HG02588 (cell line): ENCODE measurements around the gene ZNF503.

ENCODE experiments used
- ATAC-seq: cut with Tn5 transposase; IDR thresholded peaks from one replicate; pipeline ENCODE4 v1.9.1; 2021; ENCODE audit warnings: mild to moderate bottlenecking, moderate library complexity; ENCODE audit not compliant: unreplicated experiment

Gene ZNF503

DNA sequence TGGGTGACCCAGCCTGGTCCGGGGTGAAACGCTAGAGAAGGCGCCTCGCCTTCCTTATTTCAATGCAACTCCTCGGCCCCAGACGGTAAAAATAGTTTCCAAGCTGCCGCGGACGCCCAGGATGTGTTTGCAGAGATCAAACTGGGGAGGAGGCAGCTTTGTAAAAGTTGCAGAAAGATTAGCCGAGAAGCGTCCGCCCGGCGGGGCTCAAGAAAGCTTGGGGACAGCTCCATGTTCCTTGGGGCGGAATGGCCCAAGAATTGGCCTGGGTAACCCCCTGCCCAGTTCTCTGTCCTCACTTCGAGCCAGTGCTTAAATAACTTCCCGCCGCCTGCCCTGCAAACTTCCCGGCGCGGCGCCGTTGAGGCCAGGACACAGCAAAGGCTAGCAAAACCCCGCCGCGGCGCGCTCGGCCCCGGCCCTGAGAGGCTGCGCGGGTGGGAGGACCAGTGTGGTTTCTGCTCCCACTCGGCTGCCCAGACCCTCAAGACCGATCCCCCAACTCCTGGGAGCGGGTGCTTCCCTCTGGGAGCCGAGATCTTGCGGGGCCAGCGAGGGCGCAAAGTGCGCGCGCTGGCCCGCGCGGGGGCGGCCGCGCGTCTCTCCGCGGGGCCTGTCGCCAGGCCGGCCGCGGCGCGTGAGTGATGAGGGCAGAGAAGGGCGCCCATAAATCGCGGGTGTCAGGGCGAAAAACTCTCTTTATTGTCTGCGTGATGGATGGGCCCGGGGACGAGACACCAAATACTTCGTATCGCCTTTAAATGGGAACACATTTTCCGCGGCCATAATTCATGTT, 6.3 kb upstream of the ZNF503 start:
- ATAC-seq: no peak

DNA sequence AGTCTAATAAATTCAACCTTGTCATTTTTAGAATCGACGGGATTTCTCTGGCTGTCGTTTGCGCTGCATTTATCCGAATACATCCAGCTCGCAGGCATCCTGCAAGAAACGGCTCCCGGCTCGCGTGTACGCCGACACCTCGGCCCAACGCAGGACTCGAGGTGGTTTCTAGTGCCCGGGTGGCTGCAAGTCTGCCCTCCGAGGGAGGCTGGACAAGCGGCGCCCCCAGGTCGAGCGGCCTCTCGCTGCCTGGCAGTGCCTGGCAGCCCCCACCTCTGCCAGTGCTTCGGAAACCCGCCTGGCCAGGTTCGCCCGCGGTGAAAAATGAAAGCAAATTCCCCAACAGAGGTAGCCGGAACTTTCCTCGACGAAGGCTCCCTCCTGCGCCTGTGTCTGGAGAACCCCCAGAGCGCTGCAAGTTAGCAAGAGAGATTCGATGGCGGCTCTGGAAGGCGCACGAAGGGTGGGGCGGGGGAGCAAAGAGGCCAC, 5.7 kb upstream of the ZNF503 start:
- ATAC-seq: no peak

DNA sequence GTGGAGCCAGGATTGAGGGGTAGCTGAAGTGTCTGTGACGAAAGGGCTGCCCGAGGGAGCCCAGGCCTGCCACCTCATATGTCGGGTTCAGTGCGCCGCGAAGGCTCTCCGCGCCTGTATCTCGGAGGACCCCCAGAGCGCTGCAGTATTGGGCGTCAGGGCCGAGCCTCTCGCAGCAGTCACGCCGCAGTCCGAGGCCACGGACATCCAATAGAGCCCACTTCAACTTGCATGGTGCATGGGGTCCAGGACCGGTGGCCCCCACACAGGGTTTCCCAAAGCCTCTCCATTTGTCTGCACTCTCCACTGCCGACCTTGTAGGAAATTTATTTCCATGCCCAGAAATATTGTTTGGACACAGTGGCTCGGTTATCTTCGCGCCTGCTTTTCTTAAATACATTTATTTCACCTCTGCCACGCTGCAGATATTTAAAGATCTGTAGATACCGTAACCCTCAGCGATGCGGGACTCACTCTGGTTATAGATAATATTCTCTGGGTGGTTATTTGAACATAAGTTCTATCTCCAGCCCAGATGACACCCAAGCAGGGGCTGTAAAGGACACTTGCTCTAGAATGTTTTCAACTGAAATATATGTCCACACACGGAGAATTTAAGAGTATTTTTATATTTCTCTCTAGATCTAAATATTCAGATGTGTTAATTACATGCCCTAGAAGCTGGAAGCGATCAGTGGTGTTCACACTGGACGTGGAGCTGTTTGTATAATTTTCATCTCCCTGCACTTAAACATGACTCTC, 5.1 kb upstream of the ZNF503 start:
- ATAC-seq: no peak

DNA sequence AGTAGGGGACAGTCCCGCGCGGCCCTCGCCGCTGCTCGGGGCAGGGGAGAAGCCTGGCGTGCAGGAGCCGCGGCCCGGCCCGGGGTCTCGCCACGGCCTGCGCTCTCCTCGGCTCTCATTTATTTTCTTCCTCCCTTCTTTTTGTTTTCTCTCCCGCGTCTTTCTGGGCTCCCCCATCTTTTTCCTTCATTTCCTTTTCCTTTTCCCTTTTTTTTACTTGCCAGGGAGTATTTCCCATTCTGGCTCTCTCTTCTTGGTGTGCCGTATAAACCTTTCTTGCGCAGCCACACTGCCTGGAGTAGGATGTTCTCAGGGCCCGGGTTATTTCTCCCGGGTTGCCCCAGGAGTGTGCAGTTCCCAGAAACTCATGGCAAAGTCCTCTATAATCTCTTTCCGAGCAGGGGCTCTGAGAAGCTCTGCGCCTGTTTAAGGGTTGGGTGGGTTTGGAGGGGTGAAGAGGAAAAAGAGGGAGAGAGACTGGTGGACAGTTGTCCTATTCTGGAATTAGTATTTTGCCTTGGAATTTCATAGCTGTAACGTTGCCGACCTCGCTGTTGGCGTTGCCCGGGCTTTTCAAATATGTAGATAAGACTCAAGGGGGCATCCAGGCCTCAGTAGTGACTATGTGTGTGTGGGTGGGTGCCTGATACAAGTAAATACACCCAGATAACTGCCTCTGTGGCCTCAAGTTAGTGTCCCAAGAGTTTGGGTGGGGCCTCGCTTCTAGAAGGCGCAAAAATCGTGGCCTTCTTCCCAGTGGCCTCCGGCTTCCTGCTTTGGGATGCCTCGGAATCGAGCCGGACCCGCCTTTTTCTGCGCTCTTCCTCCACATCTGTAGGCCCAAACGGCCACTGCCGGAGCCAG, 4.3 kb upstream of the ZNF503 start:
- ATAC-seq: no peak

DNA sequence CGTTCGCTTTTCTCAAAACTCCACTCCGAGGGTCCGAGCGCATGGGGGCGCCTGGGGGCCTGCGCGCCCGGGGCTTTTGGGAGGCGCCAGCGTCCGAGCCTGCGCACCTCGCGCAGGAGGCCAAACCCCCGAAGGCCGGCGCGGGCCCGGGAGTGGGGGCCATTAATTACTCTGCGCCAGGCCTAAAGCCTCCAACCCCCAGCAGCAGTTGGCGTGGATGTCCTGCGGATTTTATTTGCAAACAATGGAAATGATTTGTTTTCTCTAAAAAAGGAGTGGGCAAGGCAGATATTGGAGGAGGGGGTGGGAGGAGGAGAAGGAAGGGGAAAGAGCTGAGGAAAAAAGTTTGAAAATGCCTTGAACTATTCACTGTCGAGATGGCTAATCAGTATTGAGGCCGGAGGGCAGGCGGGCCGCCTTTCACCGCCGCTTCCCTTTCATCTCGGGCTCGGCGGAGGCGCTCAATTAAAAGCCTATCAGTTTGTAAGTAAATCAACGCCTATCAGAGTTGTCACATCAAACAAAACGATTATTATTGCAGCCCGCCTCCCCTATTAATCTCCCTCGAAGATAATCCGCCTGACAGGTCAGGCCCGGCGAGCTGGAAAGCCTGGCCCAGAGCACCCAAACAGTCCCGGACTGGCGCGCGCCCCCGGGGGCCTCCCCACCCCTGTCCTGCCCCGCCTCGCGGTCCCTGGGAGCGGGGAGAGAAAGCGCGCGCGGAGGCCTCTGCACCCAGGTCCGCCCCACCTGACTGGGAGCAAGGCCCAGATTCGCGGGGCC, 3.4 kb upstream of the ZNF503 start:
- no peak for ATAC-seq

DNA sequence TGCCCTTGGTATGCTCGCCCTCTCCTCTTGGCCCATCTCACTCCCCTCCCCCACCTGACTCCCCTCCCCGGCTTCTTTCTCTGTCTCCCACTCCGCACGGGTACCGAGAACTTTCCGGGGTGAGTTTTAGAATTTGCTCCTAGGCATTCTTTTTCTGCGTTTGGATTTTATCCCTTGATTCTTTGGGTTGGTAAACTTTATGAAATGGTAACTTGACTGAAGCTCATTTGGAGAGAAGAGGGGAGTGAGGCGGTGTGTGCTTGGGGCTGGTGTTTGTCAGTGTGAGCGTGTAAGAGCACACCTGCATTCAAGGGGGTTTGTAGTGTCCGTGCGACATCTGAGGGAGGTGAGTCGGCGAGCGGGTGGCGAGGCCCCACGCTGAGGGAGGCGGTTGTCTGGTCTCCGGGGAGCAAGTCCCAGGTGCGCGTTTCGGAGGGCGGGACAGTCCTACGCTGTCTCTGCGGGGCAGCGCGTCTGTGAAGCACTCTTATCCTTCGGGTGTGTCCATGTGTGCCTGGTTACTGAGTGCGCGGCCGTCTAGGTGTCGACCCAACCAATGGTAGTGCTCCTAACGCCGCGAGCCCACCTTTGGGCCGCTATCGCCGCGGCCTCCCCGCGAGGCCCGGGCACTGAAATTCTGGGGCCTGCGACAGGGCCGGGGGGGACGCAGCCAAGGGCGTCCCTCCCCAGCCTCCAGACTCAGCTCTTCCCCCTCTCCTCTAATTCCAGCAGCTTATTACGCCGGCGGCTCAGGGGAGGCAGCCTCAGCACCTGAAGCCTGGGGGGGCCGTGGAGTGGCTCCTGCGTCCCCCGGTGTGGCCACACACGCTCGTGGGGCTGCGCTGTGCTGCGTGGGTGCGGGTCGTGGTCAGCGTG, 2.6 kb upstream of the ZNF503 start:
- no peak for ATAC-seq

DNA sequence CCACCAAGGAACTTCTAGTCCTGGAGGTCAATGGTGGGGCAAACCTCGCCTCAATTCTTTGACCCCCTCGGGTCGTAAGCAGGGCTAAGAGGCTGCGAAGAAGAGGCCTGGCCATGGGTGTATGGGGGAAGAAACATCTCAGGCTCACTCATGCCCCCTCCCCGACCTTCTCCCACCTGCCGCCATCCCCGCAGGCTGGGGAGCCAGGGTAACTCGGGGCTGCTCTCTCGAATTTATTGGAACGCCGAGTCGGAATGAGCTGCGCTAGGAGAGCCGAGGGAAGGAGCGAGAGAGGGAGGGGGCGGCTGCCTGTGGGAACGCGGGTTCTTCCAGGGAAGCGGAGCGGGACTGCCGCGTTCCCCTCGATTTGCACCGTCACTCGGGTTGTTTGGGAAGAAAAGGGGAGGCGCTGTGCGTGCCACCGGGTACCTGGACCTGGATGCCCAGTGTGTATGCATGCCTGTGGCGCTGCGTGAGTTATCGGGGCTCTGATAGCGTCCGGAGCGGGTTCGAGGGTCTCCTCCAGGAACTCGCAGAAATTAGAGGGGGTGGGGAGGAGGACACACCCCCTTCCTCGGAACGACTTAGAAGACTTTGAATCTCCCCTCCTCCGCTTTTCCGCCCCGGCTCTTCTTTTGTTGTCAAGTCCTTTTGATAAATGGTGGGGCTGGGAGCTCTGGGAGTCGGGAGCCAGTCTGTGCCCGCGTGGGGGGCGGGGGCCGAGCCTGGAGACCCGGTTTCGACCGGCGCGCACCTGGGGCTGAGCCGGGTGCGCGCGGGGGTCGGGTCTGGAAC, 1.8 kb upstream of the ZNF503 start:
- ATAC-seq: no peak

DNA sequence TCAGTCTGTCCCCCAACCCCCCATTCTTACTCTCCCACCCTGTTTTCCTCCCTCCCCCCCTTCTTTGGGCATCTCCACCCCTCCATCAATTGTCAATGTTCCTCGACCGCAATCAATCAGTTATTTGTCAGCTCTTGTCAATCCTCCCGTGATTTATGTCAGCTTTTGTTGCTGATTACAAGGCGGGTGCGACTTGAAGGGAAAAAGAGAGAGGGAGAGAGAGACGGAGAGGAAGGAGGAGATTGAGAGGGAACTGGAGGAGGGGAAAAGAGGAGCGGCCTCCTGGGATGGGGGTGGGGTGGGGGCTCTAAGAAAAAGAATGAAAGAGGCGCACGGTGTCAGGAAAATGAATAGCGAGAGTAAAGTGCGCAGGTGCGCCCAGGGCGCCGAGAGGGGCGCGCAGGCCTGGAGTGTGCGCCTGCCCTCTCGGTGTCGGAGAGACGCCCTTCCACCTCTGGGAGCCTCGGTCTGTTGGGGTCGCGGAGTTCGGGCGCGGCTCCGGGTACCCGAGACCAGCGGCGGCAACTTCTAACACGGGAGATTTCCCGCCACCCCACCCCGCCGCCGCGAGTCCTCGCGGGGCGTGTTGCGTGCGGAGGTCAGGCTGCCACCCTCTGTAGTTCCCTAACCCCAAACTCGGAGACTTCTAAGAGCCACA, 1.1 kb upstream of the ZNF503 start:
- ATAC-seq: no peak

DNA sequence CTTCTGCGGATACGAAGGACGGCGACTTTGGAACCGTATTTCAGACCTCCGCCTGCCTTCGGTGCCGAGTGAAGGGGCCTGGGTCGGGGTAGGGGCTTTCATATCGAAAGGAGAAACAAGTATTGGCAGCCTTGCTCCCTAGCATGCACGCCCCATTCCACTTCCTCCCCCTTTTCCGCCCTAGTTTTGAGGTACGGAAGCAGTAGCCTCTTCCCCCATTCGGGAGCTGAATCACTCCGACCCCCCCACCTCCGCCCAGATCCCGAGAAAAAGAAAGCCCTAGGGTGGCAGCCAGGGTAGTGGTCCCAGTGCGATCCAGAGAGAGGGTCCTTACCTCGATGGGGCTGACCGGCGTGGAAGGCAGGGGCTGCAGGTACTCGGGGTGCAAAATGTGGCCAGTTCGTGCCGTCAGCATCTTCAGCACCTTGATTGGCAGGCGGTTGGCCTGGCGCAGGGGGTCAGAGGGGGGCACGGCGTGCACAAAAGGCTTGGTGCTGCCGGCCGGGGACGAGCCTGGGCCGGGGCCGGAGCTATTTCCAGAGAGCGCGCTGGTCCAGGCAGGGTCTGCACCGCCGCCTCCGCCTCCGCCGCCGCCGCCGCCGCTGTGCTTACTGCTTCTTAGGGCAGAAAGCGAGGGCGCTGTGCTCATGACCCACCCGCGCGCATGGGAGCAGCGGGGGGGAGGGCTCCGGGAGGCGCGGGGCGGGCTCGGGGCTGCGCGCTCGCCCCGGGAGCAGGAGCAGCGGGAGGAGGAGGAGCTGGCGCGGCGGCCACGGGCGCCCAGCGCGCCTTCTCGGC, 594 bp downstream of the ZNF503 start:
- ATAC-seq: peak; percentile 7

DNA sequence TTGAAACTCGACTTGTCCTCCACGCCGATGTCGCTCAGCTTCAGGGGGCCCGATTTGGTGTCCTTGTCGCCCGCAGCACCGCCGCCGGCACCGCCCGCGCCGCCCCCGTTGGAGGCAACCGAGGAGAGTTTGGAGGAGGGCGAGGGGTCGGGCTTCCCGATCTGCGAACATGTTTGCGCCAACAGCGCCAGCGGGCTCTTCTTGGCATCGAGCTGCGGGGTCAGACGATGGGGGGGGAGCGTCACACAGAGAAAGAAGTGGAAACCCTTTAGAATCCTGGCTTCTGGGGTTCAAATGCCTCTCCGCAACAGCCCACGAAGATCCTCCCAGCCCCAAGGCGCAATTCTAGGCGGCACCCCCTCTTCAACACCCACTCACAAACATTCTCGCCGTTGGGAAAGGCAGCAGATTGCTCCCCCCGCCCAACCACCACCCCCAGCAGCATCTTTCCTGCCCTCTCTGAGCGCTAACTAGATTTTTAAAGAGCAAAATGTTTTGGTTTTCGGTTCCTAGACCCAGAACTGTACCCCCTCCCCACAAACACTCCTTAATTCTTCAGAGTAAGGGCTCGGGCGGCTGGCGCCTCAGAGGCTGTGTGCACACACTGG, 1.3 kb downstream of the ZNF503 start:
- no peak for ATAC-seq

DNA sequence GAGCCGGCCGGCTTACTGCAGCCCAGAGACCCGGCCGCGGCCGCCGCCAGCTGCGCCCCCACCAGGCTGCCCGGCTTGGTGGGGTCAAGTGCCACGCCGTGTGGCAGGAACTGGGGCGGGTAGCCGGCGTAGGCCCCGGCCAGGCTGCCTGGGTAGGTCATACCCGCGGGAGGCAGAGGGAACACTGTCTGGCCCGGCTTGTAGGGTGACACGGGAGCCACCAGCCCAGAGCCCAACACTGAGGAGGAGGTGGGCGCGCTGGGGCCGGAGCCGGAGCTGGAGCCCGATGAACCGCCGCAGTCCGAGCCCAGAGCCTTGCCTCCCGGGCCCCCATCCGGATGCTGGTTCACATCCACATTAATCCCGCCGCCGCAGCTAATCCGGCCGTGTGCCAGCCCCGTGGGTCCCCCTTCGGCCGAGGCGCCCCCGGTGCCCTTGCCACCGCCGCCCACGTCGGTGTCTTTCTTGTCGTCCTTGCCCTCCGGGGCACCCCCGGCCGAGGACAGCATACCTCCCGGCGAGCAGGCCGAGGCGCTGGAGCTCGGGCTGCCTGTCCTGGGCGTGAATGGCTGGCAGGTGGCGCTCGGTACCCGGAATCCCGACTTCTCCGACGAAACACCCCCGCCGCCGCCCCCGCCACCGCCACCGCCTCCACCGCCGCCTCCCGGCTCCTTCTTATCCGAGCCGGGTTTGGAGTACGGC, 2.0 kb downstream of the ZNF503 start:
- ATAC-seq: no peak

DNA sequence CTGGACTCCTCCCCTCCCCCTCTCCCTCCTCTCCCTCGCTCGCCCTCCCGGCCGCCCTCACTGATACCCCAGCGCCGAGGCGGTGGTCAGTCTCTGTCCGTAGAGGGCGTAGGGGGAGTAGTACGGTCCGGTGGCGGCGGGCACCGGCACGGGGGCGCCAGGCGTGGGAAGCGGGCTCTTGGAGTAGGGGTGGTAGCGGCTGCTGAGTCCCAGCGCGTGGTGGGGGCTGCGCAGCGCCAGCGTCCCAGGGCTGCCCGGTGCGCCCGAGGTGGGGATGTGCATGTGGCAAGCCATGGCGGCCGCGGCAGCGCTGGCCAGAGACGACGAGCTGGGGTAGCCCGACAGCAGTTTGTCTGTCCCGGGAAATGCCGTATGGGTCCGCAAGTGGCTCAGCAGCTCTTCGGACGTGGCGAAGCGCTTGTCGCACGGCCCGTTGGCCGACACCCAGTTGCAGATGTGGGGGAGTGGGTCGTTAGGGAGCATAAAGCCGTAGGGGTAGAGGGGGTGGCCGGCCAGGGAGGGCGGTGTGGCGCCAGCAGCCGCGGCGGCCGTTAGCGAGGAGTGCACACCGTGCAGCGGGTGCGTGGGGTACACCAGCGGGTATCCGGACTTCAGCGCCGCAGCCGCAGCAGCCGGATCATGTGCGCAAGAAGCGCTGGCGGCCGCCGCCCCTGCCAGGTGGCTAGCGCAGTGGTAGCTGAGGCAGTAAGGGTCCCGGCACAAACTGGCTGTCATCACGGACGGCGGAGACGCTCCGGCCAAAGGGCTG, 2.7 kb downstream of the ZNF503 start:
- ATAC-seq: no peak

DNA sequence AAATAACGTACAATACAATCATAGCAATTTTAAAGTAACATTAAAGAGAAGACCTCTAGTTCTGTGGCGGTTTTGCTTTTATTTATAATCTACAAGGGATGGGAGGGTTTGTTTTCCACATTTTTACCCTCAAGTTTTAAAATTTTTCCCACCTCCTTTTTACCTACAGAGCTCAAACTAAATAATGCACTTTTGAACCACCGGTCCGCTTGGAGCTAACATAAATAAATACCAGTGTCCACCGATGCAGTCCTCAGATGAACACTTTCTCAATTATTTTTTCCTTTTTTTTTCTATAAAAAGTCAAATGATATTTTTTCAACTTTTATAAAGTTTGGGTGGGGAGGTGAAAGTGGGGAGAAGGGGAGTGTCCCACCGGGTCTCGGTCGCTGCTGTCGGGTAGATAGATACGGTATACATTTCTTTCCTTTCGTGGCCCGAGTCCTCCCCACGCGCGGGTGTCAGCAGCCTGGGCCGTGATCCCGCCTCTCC, 3.3 kb downstream of the ZNF503 start:
- ATAC-seq: no peak

DNA sequence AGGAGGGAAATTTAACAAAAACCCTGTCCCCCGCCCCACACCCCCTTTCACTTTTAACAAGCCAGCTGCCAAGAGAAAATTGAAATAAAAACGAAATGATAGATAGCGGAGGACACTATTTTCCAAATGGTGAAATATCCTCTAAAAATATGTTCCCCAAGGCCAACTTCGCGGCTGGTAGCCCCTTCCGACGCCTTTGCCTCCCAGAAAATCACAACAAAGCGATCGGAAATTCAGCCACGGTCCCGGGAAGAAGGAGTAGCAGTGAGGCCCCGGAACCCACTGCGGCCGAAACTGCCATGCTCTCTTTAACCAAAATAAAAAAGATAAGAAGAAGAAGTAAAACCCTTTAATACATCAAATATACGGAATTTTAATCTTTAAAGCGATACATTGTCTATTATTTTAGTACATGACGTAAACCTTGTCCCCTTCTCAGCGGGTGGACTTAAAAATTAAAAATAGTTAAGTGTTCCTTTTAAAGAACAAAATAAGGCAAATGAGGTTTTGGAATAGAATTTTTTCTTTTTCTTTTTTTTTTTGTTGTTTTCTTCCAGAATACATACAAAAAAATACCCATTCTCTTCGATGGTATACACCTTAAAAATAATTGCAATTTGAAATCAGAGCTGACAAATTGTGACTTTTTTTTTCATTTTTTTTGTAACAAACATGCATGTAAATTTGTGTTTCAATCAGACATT, 3.9 kb downstream of the ZNF503 start:
- no peak for ATAC-seq
